WTC11 (cell line): ENCODE results near the gene ZNF91. TPM values are rescaled to one million over a fixed set of nuclear protein-coding genes. Genes with fewer than 3 reads are reported as not detected.

Source experiments
- ATAC-seq: fragments of 200-7000 bp; cut with Tn5 transposase; 2 replicates; pipeline ENCODE4 v1.10.0; 2021; ENCODE audit warnings: mild to moderate bottlenecking, moderate library complexity
- CTCF ChIA-PET: fragments of 300-600 bp; sonication (Branson Sonifier 250); formaldehyde crosslinking; loops from one replicate; lab custom pipeline; 2021; ENCODE audit warnings: antibody characterized with exemption; lab: Charles Lee
- POLR2A ChIA-PET: fragments of 350-600 bp; sonication (Branson Sonifier 250); formaldehyde crosslinking; loops from one replicate; lab custom pipeline; 2021; ENCODE audit warnings: antibody characterized with exemption; lab: Charles Lee
- DNase-seq: peaks from one replicate; pipeline ENCODE4 v3.0.0; 2021; ENCODE audit warnings: low spot score
- H3K27ac Mint-ChIP-seq: 2 replicates; pipeline ENCODE4 v1.8.0; 2021; ENCODE audit warnings: mixed read lengths
- H3K27me3 Mint-ChIP-seq: 2 replicates; pipeline ENCODE4 v1.8.0; 2021; ENCODE audit warnings: low read depth, mild to moderate bottlenecking, moderate library complexity, mixed read lengths
- H3K36me3 Mint-ChIP-seq: 2 replicates; pipeline ENCODE4 v1.8.0; 2021; ENCODE audit warnings: mixed read lengths
- H3K4me1 Mint-ChIP-seq: 2 replicates; pipeline ENCODE4 v1.8.0; 2022; ENCODE audit warnings: mixed read lengths
- H3K4me3 Mint-ChIP-seq: 2 replicates; pipeline ENCODE4 v1.8.0; 2021; ENCODE audit warnings: mild to moderate bottlenecking, moderate library complexity, mixed read lengths
- H3K9me3 Mint-ChIP-seq: 2 replicates; pipeline ENCODE4 v1.8.0; 2021; ENCODE audit warnings: mixed read lengths
- AFF4 ChIP-seq: sonication (generic); formaldehyde crosslinking; IDR thresholded peaks from 2 replicates; pipeline ENCODE4 v1.8.1; 2023; ENCODE audit warnings: mild to moderate bottlenecking, missing genetic modification reagents, borderline replicate concordance
- CREM ChIP-seq: sonication (generic); formaldehyde crosslinking; IDR thresholded peaks from 2 replicates; pipeline ENCODE4 v1.8.1; 2022; ENCODE audit warnings: mild to moderate bottlenecking, missing genetic modification reagents, moderate library complexity
- ESRRA ChIP-seq: sonication (generic); formaldehyde crosslinking; IDR thresholded peaks from 2 replicates; pipeline ENCODE4 v1.8.1; 2022; ENCODE audit warnings: mild to moderate bottlenecking, missing genetic modification reagents, borderline replicate concordance
- FOXJ3 ChIP-seq: sonication (generic); formaldehyde crosslinking; IDR thresholded peaks from 2 replicates; pipeline ENCODE4 v1.9.0; 2021; ENCODE audit warnings: missing genetic modification reagents, mild to moderate bottlenecking, borderline replicate concordance
- FOXK1 ChIP-seq: sonication (generic); formaldehyde crosslinking; IDR thresholded peaks from 2 replicates; pipeline ENCODE4 v1.8.0; 2022; ENCODE audit warnings: mild to moderate bottlenecking, moderate library complexity, missing genetic modification reagents
- FOXP1 ChIP-seq: sonication (generic); formaldehyde crosslinking; IDR thresholded peaks from 2 replicates; pipeline ENCODE4 v1.8.0; 2022; ENCODE audit warnings: missing genetic modification reagents, mild to moderate bottlenecking, moderate library complexity, borderline replicate concordance
- GABPB1 ChIP-seq: sonication (generic); formaldehyde crosslinking; IDR thresholded peaks from 2 replicates; pipeline ENCODE4 v1.8.1; 2023; ENCODE audit warnings: mild to moderate bottlenecking, missing genetic modification reagents
- IRF2 ChIP-seq: sonication (generic); formaldehyde crosslinking; IDR thresholded peaks from 2 replicates; pipeline ENCODE4 v1.8.0; 2022; ENCODE audit warnings: low read depth, missing genetic modification reagents, borderline replicate concordance
- JAZF1 ChIP-seq: fragments of 250-450 bp; sonication (Bioruptor Pico); IDR thresholded peaks from 2 replicates; pipeline ENCODE4 v1.9.0; 2021; ENCODE audit warnings: moderate library complexity, mild to moderate bottlenecking, inconsistent platforms
- KAT7 ChIP-seq: sonication (generic); formaldehyde crosslinking; IDR thresholded peaks from 2 replicates; pipeline ENCODE4 v1.8.1; 2023; ENCODE audit warnings: missing genetic modification reagents, mild to moderate bottlenecking, borderline replicate concordance
- NFYB ChIP-seq: sonication (generic); formaldehyde crosslinking; conservative IDR thresholded peaks from 2 replicates; pipeline ENCODE4 v1.8.0; 2022; ENCODE audit warnings: low read depth, missing genetic modification reagents
- SP1 ChIP-seq: sonication (generic); formaldehyde crosslinking; conservative IDR thresholded peaks from 2 replicates; pipeline ENCODE4 v1.8.1; 2022; ENCODE audit warnings: missing genetic modification reagents
- TEAD1 ChIP-seq: sonication (generic); formaldehyde crosslinking; IDR thresholded peaks from 2 replicates; pipeline ENCODE4 v1.8.0; 2022; ENCODE audit warnings: mild to moderate bottlenecking, missing genetic modification reagents
- TEAD4 ChIP-seq: sonication (generic); formaldehyde crosslinking; IDR thresholded peaks from 2 replicates; pipeline ENCODE4 v1.8.0; 2022; ENCODE audit warnings: mild to moderate bottlenecking, missing genetic modification reagents
- TP53 ChIP-seq: sonication (generic); formaldehyde crosslinking; IDR thresholded peaks from 2 replicates; pipeline ENCODE4 v1.8.1; 2023; ENCODE audit warnings: mild to moderate bottlenecking, missing genetic modification reagents
- ZBTB21 ChIP-seq: sonication (generic); formaldehyde crosslinking; IDR thresholded peaks from 2 replicates; pipeline ENCODE4 v1.8.1; 2023; ENCODE audit warnings: mild to moderate bottlenecking, missing genetic modification reagents, borderline replicate concordance
- ZNF281 ChIP-seq: sonication (generic); formaldehyde crosslinking; IDR thresholded peaks from 2 replicates; pipeline ENCODE4 v1.8.0; 2023; ENCODE audit warnings: mild to moderate bottlenecking, missing genetic modification reagents
- ZNF416 ChIP-seq: fragments of 250-450 bp; sonication (Bioruptor Pico); IDR thresholded peaks from 2 replicates; pipeline ENCODE4 v1.9.0; 2021; ENCODE audit warnings: mild to moderate bottlenecking, inconsistent platforms
- ZNF423 ChIP-seq: fragments of 250-450 bp; sonication (Bioruptor Pico); IDR thresholded peaks from 2 replicates; pipeline ENCODE4 v2.1.2; 2022; ENCODE audit warnings: mild to moderate bottlenecking, moderate library complexity
- ZNF671 ChIP-seq: fragments of 250-450 bp; sonication (Bioruptor Pico); IDR thresholded peaks from 2 replicates; pipeline ENCODE4 v1.8.0; 2021; ENCODE audit warnings: mild to moderate bottlenecking
- total RNA-seq: library from RNA; stranded (reverse); gene quantifications from 3 replicates; pipeline ENCODE4 v1.2.3, GENCODE V29; 2021
- TF ChIP-seq, protein P1 (sequence below): sonication (generic); formaldehyde crosslinking; IDR thresholded peaks from 2 replicates; pipeline ENCODE4 v1.8.1; 2022; ENCODE audit warnings: mild to moderate bottlenecking, missing genetic modification reagents, moderate library complexity, borderline replicate concordance
- TF ChIP-seq, protein P2 (sequence below): fragments of 250-450 bp; sonication (Bioruptor Pico); IDR thresholded peaks from 2 replicates; pipeline ENCODE4 v1.9.0; 2021; ENCODE audit warnings: moderate library complexity, mild to moderate bottlenecking, inconsistent platforms, borderline replicate concordance
- TF ChIP-seq, protein P3 (sequence below): sonication (generic); formaldehyde crosslinking; IDR thresholded peaks from 2 replicates; pipeline ENCODE4 v1.8.0; 2022; ENCODE audit warnings: missing genetic modification reagents
- TF ChIP-seq, protein P4 (sequence below): sonication (generic); formaldehyde crosslinking; IDR thresholded peaks from 2 replicates; pipeline ENCODE4 v1.8.1; 2023; ENCODE audit warnings: mild to moderate bottlenecking, moderate library complexity, missing genetic modification reagents

ZNF91 gene
- total RNA-seq, 1 experiment from 2014 or later, result 40.3 TPM

GRCh38 chr19:23313196-23313595 is 82.1 kb downstream of the ZNF91 start:
- ChIA-PET CTCF (no interaction called here), POLR2A (no interaction called here)
- no peaks in the 10 kb centered on the region for H3K4me1 Mint-ChIP-seq
- peaks cover 22% of the 10 kb centered on the region for H3K36me3 Mint-ChIP-seq
- H3K27me3 Mint-ChIP-seq, result peaks cover 13% of the 10 kb centered on the region; the same call in 1 of the 2 replicates
- peaks cover 96% of the 10 kb centered on the region for H3K9me3 Mint-ChIP-seq
- H3K4me3 Mint-ChIP-seq, result no peak overlapping the region
- ATAC-seq, result no peak
- H3K27ac Mint-ChIP-seq, result no peak overlapping the region
- TF ChIP-seq TEAD1 (CRISPR knock-in tag), result no peak
- no peak for TF ChIP-seq ZNF281
- no peak for TF ChIP-seq ESRRA
- no peak for TF ChIP-seq KAT7
- TF ChIP-seq ZNF416 (CRISPR knock-in tag), result no peak
- TF ChIP-seq, protein P1, sequence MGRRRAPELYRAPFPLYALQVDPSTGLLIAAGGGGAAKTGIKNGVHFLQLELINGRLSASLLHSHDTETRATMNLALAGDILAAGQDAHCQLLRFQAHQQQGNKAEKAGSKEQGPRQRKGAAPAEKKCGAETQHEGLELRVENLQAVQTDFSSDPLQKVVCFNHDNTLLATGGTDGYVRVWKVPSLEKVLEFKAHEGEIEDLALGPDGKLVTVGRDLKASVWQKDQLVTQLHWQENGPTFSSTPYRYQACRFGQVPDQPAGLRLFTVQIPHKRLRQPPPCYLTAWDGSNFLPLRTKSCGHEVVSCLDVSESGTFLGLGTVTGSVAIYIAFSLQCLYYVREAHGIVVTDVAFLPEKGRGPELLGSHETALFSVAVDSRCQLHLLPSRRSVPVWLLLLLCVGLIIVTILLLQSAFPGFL (CRISPR knock-in tag), result no peak
- TF ChIP-seq TEAD4 (CRISPR knock-in tag), result no peak
- TF ChIP-seq, protein P2, sequence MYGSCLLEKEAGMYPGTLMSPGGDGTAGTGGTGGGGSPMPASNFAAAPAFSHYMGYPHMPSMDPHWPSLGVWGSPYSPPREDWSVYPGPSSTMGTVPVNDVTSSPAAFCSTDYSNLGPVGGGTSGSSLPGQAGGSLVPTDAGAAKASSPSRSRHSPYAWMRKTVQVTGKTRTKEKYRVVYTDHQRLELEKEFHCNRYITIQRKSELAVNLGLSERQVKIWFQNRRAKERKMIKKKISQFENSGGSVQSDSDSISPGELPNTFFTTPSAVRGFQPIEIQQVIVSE (CRISPR knock-in tag), result no peak
- TF ChIP-seq NFYB (CRISPR knock-in tag), result no peak
- TF ChIP-seq IRF2 (CRISPR knock-in tag), result no peak
- no peak for TF ChIP-seq ZBTB21 (CRISPR knock-in tag)
- TF ChIP-seq FOXJ3 (CRISPR knock-in tag), result no peak
- no peak for TF ChIP-seq JAZF1
- TF ChIP-seq, protein P3, sequence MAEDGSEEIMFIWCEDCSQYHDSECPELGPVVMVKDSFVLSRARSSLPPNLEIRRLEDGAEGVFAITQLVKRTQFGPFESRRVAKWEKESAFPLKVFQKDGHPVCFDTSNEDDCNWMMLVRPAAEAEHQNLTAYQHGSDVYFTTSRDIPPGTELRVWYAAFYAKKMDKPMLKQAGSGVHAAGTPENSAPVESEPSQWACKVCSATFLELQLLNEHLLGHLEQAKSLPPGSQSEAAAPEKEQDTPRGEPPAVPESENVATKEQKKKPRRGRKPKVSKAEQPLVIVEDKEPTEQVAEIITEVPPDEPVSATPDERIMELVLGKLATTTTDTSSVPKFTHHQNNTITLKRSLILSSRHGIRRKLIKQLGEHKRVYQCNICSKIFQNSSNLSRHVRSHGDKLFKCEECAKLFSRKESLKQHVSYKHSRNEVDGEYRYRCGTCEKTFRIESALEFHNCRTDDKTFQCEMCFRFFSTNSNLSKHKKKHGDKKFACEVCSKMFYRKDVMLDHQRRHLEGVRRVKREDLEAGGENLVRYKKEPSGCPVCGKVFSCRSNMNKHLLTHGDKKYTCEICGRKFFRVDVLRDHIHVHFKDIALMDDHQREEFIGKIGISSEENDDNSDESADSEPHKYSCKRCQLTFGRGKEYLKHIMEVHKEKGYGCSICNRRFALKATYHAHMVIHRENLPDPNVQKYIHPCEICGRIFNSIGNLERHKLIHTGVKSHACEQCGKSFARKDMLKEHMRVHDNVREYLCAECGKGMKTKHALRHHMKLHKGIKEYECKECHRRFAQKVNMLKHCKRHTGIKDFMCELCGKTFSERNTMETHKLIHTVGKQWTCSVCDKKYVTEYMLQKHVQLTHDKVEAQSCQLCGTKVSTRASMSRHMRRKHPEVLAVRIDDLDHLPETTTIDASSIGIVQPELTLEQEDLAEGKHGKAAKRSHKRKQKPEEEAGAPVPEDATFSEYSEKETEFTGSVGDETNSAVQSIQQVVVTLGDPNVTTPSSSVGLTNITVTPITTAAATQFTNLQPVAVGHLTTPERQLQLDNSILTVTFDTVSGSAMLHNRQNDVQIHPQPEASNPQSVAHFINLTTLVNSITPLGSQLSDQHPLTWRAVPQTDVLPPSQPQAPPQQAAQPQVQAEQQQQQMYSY (CRISPR knock-in tag), result no peak
- DNase-seq, result no peak

DNA sequence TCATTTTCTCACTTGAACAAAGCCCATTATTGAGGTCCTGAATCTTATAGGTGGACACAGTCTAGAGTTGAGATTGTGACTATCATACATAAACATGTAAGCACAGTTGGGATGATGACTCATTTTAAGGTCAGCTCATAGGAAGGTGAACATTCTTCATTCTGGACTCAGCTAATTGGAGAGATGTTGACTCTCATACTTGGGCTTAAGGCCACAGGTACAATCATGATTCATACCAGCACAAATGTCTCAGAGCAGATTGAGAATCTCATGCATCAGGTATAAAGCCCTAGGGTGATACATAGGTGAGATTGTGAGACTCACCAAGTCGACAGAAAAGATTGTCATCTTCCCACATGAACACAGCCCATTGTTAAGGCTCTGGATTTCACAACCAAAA is 82.8 kb downstream of the ZNF91 start:
- CTCF ChIA-PET, result no interaction called here
- no peak for ATAC-seq
- no peak for TF ChIP-seq ZNF423 (CRISPR knock-in tag)
- no peak for TF ChIP-seq TP53
- TF ChIP-seq, protein P4, sequence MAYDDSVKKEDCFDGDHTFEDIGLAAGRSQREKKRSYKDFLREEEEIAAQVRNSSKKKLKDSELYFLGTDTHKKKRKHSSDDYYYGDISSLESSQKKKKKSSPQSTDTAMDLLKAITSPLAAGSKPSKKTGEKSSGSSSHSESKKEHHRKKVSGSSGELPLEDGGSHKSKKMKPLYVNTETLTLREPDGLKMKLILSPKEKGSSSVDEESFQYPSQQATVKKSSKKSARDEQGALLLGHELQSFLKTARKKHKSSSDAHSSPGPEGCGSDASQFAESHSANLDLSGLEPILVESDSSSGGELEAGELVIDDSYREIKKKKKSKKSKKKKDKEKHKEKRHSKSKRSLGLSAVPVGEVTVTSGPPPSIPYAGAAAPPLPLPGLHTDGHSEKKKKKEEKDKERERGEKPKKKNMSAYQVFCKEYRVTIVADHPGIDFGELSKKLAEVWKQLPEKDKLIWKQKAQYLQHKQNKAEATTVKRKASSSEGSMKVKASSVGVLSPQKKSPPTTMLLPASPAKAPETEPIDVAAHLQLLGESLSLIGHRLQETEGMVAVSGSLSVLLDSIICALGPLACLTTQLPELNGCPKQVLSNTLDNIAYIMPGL (CRISPR knock-in tag), result no peak
- TF ChIP-seq GABPB1 (CRISPR knock-in tag), result no peak
- TF ChIP-seq FOXP1 (CRISPR knock-in tag), result no peak
- TF ChIP-seq AFF4 (CRISPR knock-in tag), result no peak
- TF ChIP-seq CREM, result no peak
- no peak for TF ChIP-seq SP1
- TF ChIP-seq ZNF671 (CRISPR knock-in tag), result no peak
- TF ChIP-seq FOXK1 (CRISPR knock-in tag), result no peak
- no peak for TF ChIP-seq TEAD1 (CRISPR knock-in tag)

More for the DNA sequence above, 82.8 kb downstream of the ZNF91 start:
- POLR2A ChIA-PET, result no interaction called here
- H3K4me3 Mint-ChIP-seq, result no peak overlapping the region
- no peaks in the 10 kb centered on the region for H3K4me1 Mint-ChIP-seq
- peaks cover 13% of the 10 kb centered on the region; the same call in 1 of the 2 replicates for H3K27me3 Mint-ChIP-seq
- H3K9me3 Mint-ChIP-seq, result peaks cover 96% of the 10 kb centered on the region
- DNase-seq, result no peak
- no peak overlapping the region for H3K27ac Mint-ChIP-seq
- H3K36me3 Mint-ChIP-seq, result peaks cover 17% of the 10 kb centered on the region
